ENCODE measurements around the gene SELPLG.

DNA sequence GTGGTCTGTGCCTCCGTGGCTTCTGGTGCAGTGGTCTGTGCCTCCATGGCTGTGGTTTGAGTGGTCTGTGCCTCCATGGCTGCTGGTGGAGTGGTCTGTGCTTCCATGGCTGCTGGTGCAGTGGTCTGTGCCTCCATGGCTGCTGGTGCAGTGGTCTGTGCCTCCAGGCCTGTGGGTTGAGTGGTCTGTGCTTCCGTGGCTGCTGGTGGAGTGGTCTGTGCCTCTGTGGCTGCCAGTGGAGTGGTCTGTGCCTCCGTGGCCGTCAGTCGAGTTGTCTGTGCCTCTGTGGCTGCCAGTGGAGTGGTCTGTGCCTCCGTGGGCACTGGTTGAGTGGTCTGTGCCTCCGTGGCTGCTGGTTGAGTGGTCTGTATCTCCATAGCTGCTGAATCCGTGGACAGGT, 10.1 kb downstream of the SELPLG start:
- TF ChIP-seq, protein P1, sequence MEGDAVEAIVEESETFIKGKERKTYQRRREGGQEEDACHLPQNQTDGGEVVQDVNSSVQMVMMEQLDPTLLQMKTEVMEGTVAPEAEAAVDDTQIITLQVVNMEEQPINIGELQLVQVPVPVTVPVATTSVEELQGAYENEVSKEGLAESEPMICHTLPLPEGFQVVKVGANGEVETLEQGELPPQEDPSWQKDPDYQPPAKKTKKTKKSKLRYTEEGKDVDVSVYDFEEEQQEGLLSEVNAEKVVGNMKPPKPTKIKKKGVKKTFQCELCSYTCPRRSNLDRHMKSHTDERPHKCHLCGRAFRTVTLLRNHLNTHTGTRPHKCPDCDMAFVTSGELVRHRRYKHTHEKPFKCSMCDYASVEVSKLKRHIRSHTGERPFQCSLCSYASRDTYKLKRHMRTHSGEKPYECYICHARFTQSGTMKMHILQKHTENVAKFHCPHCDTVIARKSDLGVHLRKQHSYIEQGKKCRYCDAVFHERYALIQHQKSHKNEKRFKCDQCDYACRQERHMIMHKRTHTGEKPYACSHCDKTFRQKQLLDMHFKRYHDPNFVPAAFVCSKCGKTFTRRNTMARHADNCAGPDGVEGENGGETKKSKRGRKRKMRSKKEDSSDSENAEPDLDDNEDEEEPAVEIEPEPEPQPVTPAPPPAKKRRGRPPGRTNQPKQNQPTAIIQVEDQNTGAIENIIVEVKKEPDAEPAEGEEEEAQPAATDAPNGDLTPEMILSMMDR (IDR thresholded peaks at IDR 0.05; ENCODE audit: low read depth, low read length, missing input control) = no peak
- TF ChIP-seq HNF4G (IDR thresholded peaks at IDR 0.05) (no peak), TAF1 (conservative IDR thresholded peaks at IDR 0.05) (no peak), YY1 (IDR thresholded peaks at IDR 0.05) (no peak), RAD21 (IDR thresholded peaks at IDR 0.05) (no peak), SP1 (IDR thresholded peaks at IDR 0.05) (no peak), JUND (IDR thresholded peaks at IDR 0.05) (no peak)
- TF ChIP-seq, protein P2, sequence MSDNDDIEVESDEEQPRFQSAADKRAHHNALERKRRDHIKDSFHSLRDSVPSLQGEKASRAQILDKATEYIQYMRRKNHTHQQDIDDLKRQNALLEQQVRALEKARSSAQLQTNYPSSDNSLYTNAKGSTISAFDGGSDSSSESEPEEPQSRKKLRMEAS (IDR thresholded peaks at IDR 0.05) = no peak
- TF ChIP-seq, protein P3, sequence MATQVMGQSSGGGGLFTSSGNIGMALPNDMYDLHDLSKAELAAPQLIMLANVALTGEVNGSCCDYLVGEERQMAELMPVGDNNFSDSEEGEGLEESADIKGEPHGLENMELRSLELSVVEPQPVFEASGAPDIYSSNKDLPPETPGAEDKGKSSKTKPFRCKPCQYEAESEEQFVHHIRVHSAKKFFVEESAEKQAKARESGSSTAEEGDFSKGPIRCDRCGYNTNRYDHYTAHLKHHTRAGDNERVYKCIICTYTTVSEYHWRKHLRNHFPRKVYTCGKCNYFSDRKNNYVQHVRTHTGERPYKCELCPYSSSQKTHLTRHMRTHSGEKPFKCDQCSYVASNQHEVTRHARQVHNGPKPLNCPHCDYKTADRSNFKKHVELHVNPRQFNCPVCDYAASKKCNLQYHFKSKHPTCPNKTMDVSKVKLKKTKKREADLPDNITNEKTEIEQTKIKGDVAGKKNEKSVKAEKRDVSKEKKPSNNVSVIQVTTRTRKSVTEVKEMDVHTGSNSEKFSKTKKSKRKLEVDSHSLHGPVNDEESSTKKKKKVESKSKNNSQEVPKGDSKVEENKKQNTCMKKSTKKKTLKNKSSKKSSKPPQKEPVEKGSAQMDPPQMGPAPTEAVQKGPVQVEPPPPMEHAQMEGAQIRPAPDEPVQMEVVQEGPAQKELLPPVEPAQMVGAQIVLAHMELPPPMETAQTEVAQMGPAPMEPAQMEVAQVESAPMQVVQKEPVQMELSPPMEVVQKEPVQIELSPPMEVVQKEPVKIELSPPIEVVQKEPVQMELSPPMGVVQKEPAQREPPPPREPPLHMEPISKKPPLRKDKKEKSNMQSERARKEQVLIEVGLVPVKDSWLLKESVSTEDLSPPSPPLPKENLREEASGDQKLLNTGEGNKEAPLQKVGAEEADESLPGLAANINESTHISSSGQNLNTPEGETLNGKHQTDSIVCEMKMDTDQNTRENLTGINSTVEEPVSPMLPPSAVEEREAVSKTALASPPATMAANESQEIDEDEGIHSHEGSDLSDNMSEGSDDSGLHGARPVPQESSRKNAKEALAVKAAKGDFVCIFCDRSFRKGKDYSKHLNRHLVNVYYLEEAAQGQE (IDR thresholded peaks at IDR 0.05) = no peak

All from liver (tissue), 3 donors.